ENCODE results near the gene WNK2. TPM values are rescaled to one million over a fixed set of nuclear protein-coding genes. Genes with fewer than 3 reads are reported as not detected.

WNK2 gene
- total RNA-seq, 1 donor from 2014 or later: 1.9 TPM

- Mint-ChIP-seq H3K9me3 (ENCODE audit: unreplicated experiment) (no peaks in the 10 kb centered on the region), H3K27me3 (ENCODE audit: low read depth, unreplicated experiment) (peaks cover 30% of the 10 kb centered on the region), H3K4me1 (ENCODE audit: low read depth, unreplicated experiment) (no peaks in the 10 kb centered on the region), H3K4me3 (ENCODE audit: unreplicated experiment) (no peak overlapping the region), H3K27ac (ENCODE audit: unreplicated experiment) (no peak overlapping the region), H3K36me3 (ENCODE audit: low read depth, unreplicated experiment) (no peaks in the 10 kb centered on the region)
- no peak overlapping the region for H3K4me2 ChIP-seq (ENCODE audit: low read length)
- no peaks in the 10 kb centered on the region for H3K79me2 ChIP-seq (ENCODE audit: insufficient read depth, low read length)
- DNase-seq (ENCODE audit: low read depth): no peak
- H3K27ac ChIP-seq (ENCODE audit: low read depth, low read length): no peak overlapping the region
- no peaks in the 10 kb centered on the region for H3K9me3 ChIP-seq (ENCODE audit: insufficient read depth, low read depth, low read length)
- TF ChIP-seq CTCF (IDR thresholded peaks at IDR 0.05; ENCODE audit: insufficient read depth, low read depth, low read length): no peak
- no peak for TF ChIP-seq EZH2 (IDR thresholded peaks at IDR 0.05; ENCODE audit: insufficient read depth, low read length)
- no peaks in the 10 kb centered on the region for H3K4me1 ChIP-seq (ENCODE audit: insufficient read depth, low read length)
- H3K27me3 ChIP-seq (ENCODE audit: insufficient read depth, low read length): no peaks in the 10 kb centered on the region
- H4K20me1 ChIP-seq (ENCODE audit: insufficient read depth, low read length): no peaks in the 10 kb centered on the region
- no peak for FAIRE-seq
- no peaks in the 10 kb centered on the region for H3K36me3 ChIP-seq (ENCODE audit: insufficient read depth, low read length)
- no peak overlapping the region for H2AFZ ChIP-seq (ENCODE audit: low read depth, low read length)
- H3K9ac ChIP-seq (ENCODE audit: low read length): no peak overlapping the region
- H3K4me3 ChIP-seq (ENCODE audit: insufficient read depth, low read depth, low read length): no peak overlapping the region
Observed at GRCh38 chr9:93205896-93206575, 22.1 kb downstream of the WNK2 start.

GRCh38 chr9:93206576-93207155 is 22.7 kb downstream of the WNK2 start:
- DNase-seq (ENCODE audit: low read depth) (no peak), FAIRE-seq (no peak)
- Histone ChIP-seq H3K4me1 (ENCODE audit: insufficient read depth, low read length) (no peaks in the 10 kb centered on the region), H3K79me2 (ENCODE audit: insufficient read depth, low read length) (no peaks in the 10 kb centered on the region), H3K9ac (ENCODE audit: low read length) (no peak overlapping the region), H3K9me3 (ENCODE audit: insufficient read depth, low read depth, low read length) (no peaks in the 10 kb centered on the region), H3K4me2 (ENCODE audit: low read length) (no peak overlapping the region), H4K20me1 (ENCODE audit: insufficient read depth, low read length) (no peaks in the 10 kb centered on the region), H3K4me3 (ENCODE audit: insufficient read depth, low read depth, low read length) (no peak overlapping the region), H2AFZ (ENCODE audit: low read depth, low read length) (no peak overlapping the region), H3K27ac (ENCODE audit: low read depth, low read length) (no peak overlapping the region), H3K36me3 (ENCODE audit: insufficient read depth, low read length) (no peaks in the 10 kb centered on the region), H3K27me3 (ENCODE audit: insufficient read depth, low read length) (no peaks in the 10 kb centered on the region)
- Mint-ChIP-seq H3K27ac (ENCODE audit: unreplicated experiment) (no peak overlapping the region), H3K36me3 (ENCODE audit: low read depth, unreplicated experiment) (no peaks in the 10 kb centered on the region), H3K4me3 (ENCODE audit: unreplicated experiment) (no peak overlapping the region), H3K27me3 (ENCODE audit: low read depth, unreplicated experiment) (peaks cover 29% of the 10 kb centered on the region), H3K4me1 (ENCODE audit: low read depth, unreplicated experiment) (no peaks in the 10 kb centered on the region), H3K9me3 (ENCODE audit: unreplicated experiment) (no peaks in the 10 kb centered on the region)
- no peak for TF ChIP-seq EZH2 (IDR thresholded peaks at IDR 0.05; ENCODE audit: insufficient read depth, low read length)
- no peak for TF ChIP-seq CTCF (IDR thresholded peaks at IDR 0.05; ENCODE audit: insufficient read depth, low read depth, low read length)

- Histone ChIP-seq H3K79me2 (ENCODE audit: insufficient read depth, low read length) (no peaks in the 10 kb centered on the region), H3K4me1 (ENCODE audit: insufficient read depth, low read length) (no peaks in the 10 kb centered on the region), H3K27me3 (ENCODE audit: insufficient read depth, low read length) (no peaks in the 10 kb centered on the region), H3K9ac (ENCODE audit: low read length) (no peak overlapping the region), H3K27ac (ENCODE audit: low read depth, low read length) (no peak overlapping the region), H3K4me3 (ENCODE audit: insufficient read depth, low read depth, low read length) (no peak overlapping the region), H3K36me3 (ENCODE audit: insufficient read depth, low read length) (no peaks in the 10 kb centered on the region), H3K9me3 (ENCODE audit: insufficient read depth, low read depth, low read length) (no peaks in the 10 kb centered on the region), H4K20me1 (ENCODE audit: insufficient read depth, low read length) (no peaks in the 10 kb centered on the region), H2AFZ (ENCODE audit: low read depth, low read length) (peak overlapping the region; percentile 71), H3K4me2 (ENCODE audit: low read length) (peak overlapping the region; percentile 63)
- Mint-ChIP-seq H3K4me1 (ENCODE audit: low read depth, unreplicated experiment) (no peaks in the 10 kb centered on the region), H3K36me3 (ENCODE audit: low read depth, unreplicated experiment) (no peaks in the 10 kb centered on the region), H3K4me3 (ENCODE audit: unreplicated experiment) (no peak overlapping the region), H3K27me3 (ENCODE audit: low read depth, unreplicated experiment) (peaks cover 28% of the 10 kb centered on the region), H3K9me3 (ENCODE audit: unreplicated experiment) (no peaks in the 10 kb centered on the region), H3K27ac (ENCODE audit: unreplicated experiment) (no peak overlapping the region)
- FAIRE-seq (no peak), DNase-seq (ENCODE audit: low read depth) (peak; percentile 51)
- TF ChIP-seq CTCF (IDR thresholded peaks at IDR 0.05; ENCODE audit: insufficient read depth, low read depth, low read length) (no peak), EZH2 (IDR thresholded peaks at IDR 0.05; ENCODE audit: insufficient read depth, low read length) (no peak)
Observed at GRCh38 chr9:93207326-93207814, 23.4 kb downstream of the WNK2 start.
